ENCODE measurements around the gene MAP3K1.
A peak's percentile ranks its signal among the peaks of the same experiment; 100 is the strongest.

The MAP3K1 gene

GRCh38 chr5:56833325-56833724 lies 18.0 kb downstream of the MAP3K1 start:
- no peak for TF ChIP-seq CTCF (IDR thresholded peaks at IDR 0.05; ENCODE audit: borderline replicate concordance, insufficient read depth, low read depth, low read length)
- H3K4me3 ChIP-seq (ENCODE audit: low read depth, low read length), result no peak overlapping the region

DNA sequence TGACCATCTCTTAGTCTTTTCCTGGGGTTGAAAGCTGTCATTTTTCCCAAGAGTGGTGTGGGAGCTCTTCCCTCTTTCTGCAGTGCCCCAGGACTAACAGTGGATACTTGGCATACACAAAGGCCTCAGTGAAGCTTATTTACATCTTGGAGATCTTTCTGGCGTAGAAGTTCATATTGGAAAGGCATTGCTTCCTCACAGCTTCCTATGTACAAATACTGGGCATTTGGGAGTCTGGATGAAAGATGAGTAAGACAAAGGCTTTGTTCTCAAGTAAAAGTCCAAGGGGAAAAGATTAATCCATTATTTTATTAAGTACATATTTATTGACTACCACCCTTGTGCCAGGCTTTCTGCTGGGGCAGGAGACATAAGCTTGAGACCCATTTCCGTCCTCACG lies 22.0 kb downstream of the MAP3K1 start:
- H3K4me3 ChIP-seq (ENCODE audit: low read depth, low read length), result no peak overlapping the region
- no peak for TF ChIP-seq CTCF (IDR thresholded peaks at IDR 0.05; ENCODE audit: borderline replicate concordance, insufficient read depth, low read depth, low read length)

- no peak overlapping the region for H3K4me3 ChIP-seq (ENCODE audit: low read depth, low read length)
- no peak for TF ChIP-seq CTCF (IDR thresholded peaks at IDR 0.05; ENCODE audit: borderline replicate concordance, insufficient read depth, low read depth, low read length)
These were observed 22.6 kb downstream of the MAP3K1 start for GRCh38 chr5:56837956-56838355.

- no peak overlapping the region for H3K4me3 ChIP-seq (ENCODE audit: low read depth, low read length)
- TF ChIP-seq CTCF (IDR thresholded peaks at IDR 0.05; ENCODE audit: borderline replicate concordance, insufficient read depth, low read depth, low read length), result 0 out of 2 replicates have a peak, but pooled peaks have one; percentile 13
These were observed 23.2 kb downstream of the MAP3K1 start for GRCh38 chr5:56838409-56839039.

DNA sequence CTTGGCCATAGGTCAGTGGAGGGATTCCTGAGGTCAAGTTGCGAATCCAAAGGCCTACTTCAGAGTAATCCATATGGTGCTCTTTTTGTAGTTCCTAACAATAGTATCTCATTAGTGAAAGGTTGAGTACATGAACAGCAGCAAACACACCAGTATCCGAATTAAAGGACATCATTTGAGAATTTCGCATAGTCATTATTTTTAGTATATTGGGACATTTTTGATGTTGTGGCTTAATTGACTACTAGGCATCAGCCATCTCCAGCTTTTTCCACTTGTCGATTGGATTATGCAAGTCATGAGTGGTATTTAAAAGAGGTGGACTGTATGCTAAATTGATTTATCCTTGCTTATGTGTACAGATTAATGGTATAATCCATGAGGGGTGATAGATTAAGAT lies 23.7 kb downstream of the MAP3K1 start:
- TF ChIP-seq CTCF (IDR thresholded peaks at IDR 0.05; ENCODE audit: borderline replicate concordance, insufficient read depth, low read depth, low read length), result no peak

DNA sequence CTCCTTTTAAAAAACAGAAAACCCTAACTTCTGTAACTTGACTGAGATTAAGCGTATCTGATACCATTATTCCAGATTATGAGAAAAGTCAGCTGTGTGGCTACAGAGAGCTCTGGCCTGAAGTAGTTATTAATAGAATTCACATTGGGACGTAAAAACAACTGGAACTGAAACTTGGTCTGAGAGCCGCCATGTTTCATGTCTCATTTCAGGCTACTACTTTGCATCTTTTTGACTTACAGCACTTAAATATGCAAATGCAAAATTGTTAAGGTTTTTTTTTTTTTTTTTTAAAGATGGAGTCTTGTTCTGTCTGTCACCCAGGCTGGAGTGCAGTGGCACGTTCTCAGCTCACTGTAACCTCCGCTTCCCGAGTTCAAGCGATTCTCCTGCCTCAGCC lies 25.2 kb downstream of the MAP3K1 start:
- no peak overlapping the region for H3K4me3 ChIP-seq (ENCODE audit: low read depth, low read length)
- no peak for TF ChIP-seq CTCF (IDR thresholded peaks at IDR 0.05; ENCODE audit: borderline replicate concordance, insufficient read depth, low read depth, low read length)

More for the DNA sequence above, 23.7 kb downstream of the MAP3K1 start:
- H3K4me3 ChIP-seq (ENCODE audit: low read depth, low read length), result no peak overlapping the region

DNA sequence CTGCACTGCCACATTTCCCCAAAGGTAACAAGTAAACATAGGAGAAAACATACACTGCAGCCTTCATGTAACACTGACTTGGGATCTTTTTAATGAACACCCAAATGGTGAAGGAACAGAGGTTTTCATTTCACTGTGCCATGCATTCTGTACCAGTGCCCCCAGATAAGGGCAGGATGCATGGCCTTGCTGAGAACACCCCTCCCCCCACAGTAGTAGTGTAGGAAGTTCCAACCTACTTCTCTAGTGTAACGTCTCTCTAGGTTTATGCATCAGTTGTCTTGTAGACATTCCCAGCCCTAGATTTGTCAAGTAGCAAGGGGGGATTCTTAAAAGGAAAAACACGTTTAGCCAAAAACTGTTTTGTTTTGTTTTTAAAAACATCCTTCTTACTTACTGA lies 29.9 kb downstream of the MAP3K1 start:
- no peak overlapping the region for H3K4me3 ChIP-seq (ENCODE audit: low read depth, low read length)
- TF ChIP-seq CTCF (IDR thresholded peaks at IDR 0.05; ENCODE audit: borderline replicate concordance, insufficient read depth, low read depth, low read length), result no peak

All from GM12875 (cell line).